OCI-M1 (cell line): ENCODE data around the gene TUBE1.

Source experiments
- DNase-seq: peaks from one replicate; lab custom pipeline; 2025; lab: John Stamatoyannopoulos, UW

The TUBE1 gene

GRCh38 chr6:112033791-112034615, 53.3 kb downstream of the TUBE1 start:
- no peak for DNase-seq

GRCh38 chr6:112032728-112033127, 54.6 kb downstream of the TUBE1 start:
- no peak for DNase-seq

GRCh38 chr6:112031960-112032359, 55.3 kb downstream of the TUBE1 start:
- no peak for DNase-seq

- no peak for DNase-seq
These were observed 56.2 kb downstream of the TUBE1 start for GRCh38 chr6:112030961-112031660.

GRCh38 chr6:112030206-112030960, 56.9 kb downstream of the TUBE1 start:
- no peak for DNase-seq

- peak; percentile 84 for DNase-seq
These were observed 58.0 kb downstream of the TUBE1 start for GRCh38 chr6:112029045-112029822.

GRCh38 chr6:112027942-112028674, 59.2 kb downstream of the TUBE1 start:
- DNase-seq = no peak

GRCh38 chr6:112026933-112027332, 60.3 kb downstream of the TUBE1 start:
- no peak for DNase-seq

GRCh38 chr6:112024464-112024863, 62.8 kb downstream of the TUBE1 start:
- DNase-seq = no peak

- no peak for DNase-seq
These were observed 64.5 kb downstream of the TUBE1 start for GRCh38 chr6:112022749-112023148.

- DNase-seq = no peak
These were observed 65.5 kb downstream of the TUBE1 start for GRCh38 chr6:112021691-112022310.
